HEK293T (cell line): ENCODE data around the gene SIN3A.

Experiments
- CTCF ChIA-PET: fragments of 350-600 bp; formaldehyde crosslinking; extraction: SDS; loops from one replicate; lab custom pipeline; 2021; ENCODE audit warnings: antibody characterized with exemption, inconsistent platforms; lab: Yijun Ruan, JAX
- POLR2A ChIA-PET: fragments of 350-600 bp; formaldehyde crosslinking; extraction: SDS; loops from one replicate; lab custom pipeline; 2020; ENCODE audit warnings: antibody characterized with exemption, inconsistent platforms; lab: Yijun Ruan, JAX
- DNase-seq: peaks from one replicate; pipeline ENCODE4 v3.0.0; 2012; ENCODE audit warnings: mixed read lengths; ENCODE audit errors: extremely low spot score
- ARNT ChIP-seq: fragments of 450-650 bp; IDR thresholded peaks from 2 replicates; pipeline ENCODE4 v1.6.1; 2017; ENCODE audit warnings: mild to moderate bottlenecking
- BHLHE40 ChIP-seq: fragments of 450-650 bp; IDR thresholded peaks from 2 replicates; pipeline ENCODE4 v1.6.1; 2016; ENCODE audit warnings: mild to moderate bottlenecking, moderate library complexity, borderline replicate concordance
- CTBP1 ChIP-seq: fragments of 450-650 bp; IDR thresholded peaks from 2 replicates; pipeline ENCODE4 v1.6.1; 2016; ENCODE audit warnings: borderline replicate concordance
- ELF4 ChIP-seq: fragments of 450-650 bp; IDR thresholded peaks from 2 replicates; pipeline ENCODE4 v1.6.1; 2017; ENCODE audit warnings: antibody characterized with exemption
- FOXA1 ChIP-seq: fragments of 450-650 bp; IDR thresholded peaks from 2 replicates; pipeline ENCODE4 v1.6.1; 2016; ENCODE audit warnings: mild to moderate bottlenecking
- FOXK2 ChIP-seq: fragments of 450-650 bp; IDR thresholded peaks from 2 replicates; pipeline ENCODE4 v1.6.1; 2016; ENCODE audit warnings: mild to moderate bottlenecking
- FOXM1 ChIP-seq: fragments of 450-650 bp; IDR thresholded peaks from 2 replicates; pipeline ENCODE4 v1.6.1; 2017; ENCODE audit warnings: mild to moderate bottlenecking, borderline replicate concordance
- HDGF ChIP-seq: fragments of 450-650 bp; IDR thresholded peaks from 2 replicates; pipeline ENCODE4 v1.6.1; 2017; ENCODE audit warnings: antibody characterized with exemption, borderline replicate concordance
- L3MBTL2 ChIP-seq: fragments of 450-650 bp; conservative IDR thresholded peaks from 2 replicates; pipeline ENCODE4 v1.6.1; 2016; ENCODE audit warnings: mild to moderate bottlenecking
- LEF1 ChIP-seq: fragments of 450-650 bp; IDR thresholded peaks from 2 replicates; pipeline ENCODE4 v1.6.1; 2017; ENCODE audit warnings: mild to moderate bottlenecking, borderline replicate concordance
- NFRKB ChIP-seq: fragments of 450-650 bp; IDR thresholded peaks from 2 replicates; pipeline ENCODE4 v1.6.1; 2016; ENCODE audit warnings: mild to moderate bottlenecking, moderate library complexity
- PKNOX1 ChIP-seq: fragments of 450-650 bp; IDR thresholded peaks from 2 replicates; pipeline ENCODE4 v1.6.1; 2016
- SP1 ChIP-seq: fragments of 450-650 bp; IDR thresholded peaks from 2 replicates; pipeline ENCODE4 v1.6.1; 2017
- SUZ12 ChIP-seq: fragments of 450-650 bp; IDR thresholded peaks from 2 replicates; pipeline ENCODE4 v1.6.1; 2016; ENCODE audit warnings: mild to moderate bottlenecking
- TARDBP ChIP-seq: fragments of 450-650 bp; IDR thresholded peaks from 2 replicates; pipeline ENCODE4 v1.6.1; 2016
- ZNF384 ChIP-seq: fragments of 450-650 bp; IDR thresholded peaks from 2 replicates; pipeline ENCODE4 v1.6.1; 2016

Gene SIN3A

GRCh38 chr15:75361989-75362641 is 89.4 kb downstream of the SIN3A start:
- ChIA-PET CTCF (no interaction called here), POLR2A (interaction anchor here (1.3 kb wide), 1 partner anchor 27 kb away, joined by 3 read pairs; no protein-coding TSS in a partner anchor)
- TF ChIP-seq ARNT = no peak
- no peak for TF ChIP-seq LEF1
- no peak for TF ChIP-seq ZNF384
- no peak for TF ChIP-seq HDGF
- TF ChIP-seq SUZ12 = no peak
- TF ChIP-seq PKNOX1 = no peak
- TF ChIP-seq FOXK2 = no peak
- no peak for TF ChIP-seq NFRKB
- TF ChIP-seq CTBP1 = no peak
- TF ChIP-seq L3MBTL2 = no peak
- no peak for TF ChIP-seq ELF4
- no peak for TF ChIP-seq TARDBP
- TF ChIP-seq SP1 = no peak
- TF ChIP-seq BHLHE40 = no peak
- no peak for TF ChIP-seq FOXM1
- no peak for TF ChIP-seq FOXA1
- DNase-seq = no peak

- DNase-seq = no peak
- TF ChIP-seq ZNF384 (no peak), ARNT (no peak), FOXM1 (no peak), LEF1 (no peak), TARDBP (no peak), CTBP1 (no peak)
- CTCF ChIA-PET = no interaction called here
- POLR2A ChIA-PET = interaction anchor here (1.3 to 1.4 kb wide), 2 partner anchors 10 to 27 kb away, joined by 3 read pairs; no protein-coding TSS in a partner anchor
Measured at GRCh38 chr15:75361361-75361988, 90.0 kb downstream of the SIN3A start.

GRCh38 chr15:75360856-75361255 is 90.6 kb downstream of the SIN3A start:
- no peak for DNase-seq
- POLR2A ChIA-PET = interaction anchor here (0.7 to 1.4 kb wide), 4 partner anchors 9 to 95 kb away, joined by 3 read pairs; partner anchors contain the start of gene SIN3A
- CTCF ChIA-PET = no interaction called here
- TF ChIP-seq PKNOX1 (no peak), SP1 (no peak), NFRKB (no peak), L3MBTL2 (no peak), CTBP1 (no peak), ELF4 (no peak), ARNT (no peak), FOXM1 (no peak), LEF1 (no peak), BHLHE40 (no peak), FOXK2 (no peak), ZNF384 (no peak), FOXA1 (no peak), TARDBP (no peak), SUZ12 (no peak), HDGF (no peak)

- DNase-seq = no peak
- ChIA-PET CTCF (no interaction called here), POLR2A (interaction anchor here (0.7 to 1.4 kb wide), 5 partner anchors 7 to 95 kb away, joined by 3 read pairs; partner anchors contain the start of gene SIN3A)
- TF ChIP-seq ARNT = no peak
- TF ChIP-seq NFRKB = no peak
- no peak for TF ChIP-seq TARDBP
- no peak for TF ChIP-seq PKNOX1
- TF ChIP-seq FOXK2 = no peak
- no peak for TF ChIP-seq FOXA1
- no peak for TF ChIP-seq LEF1
- TF ChIP-seq ELF4 = no peak
- no peak for TF ChIP-seq HDGF
- no peak for TF ChIP-seq FOXM1
- TF ChIP-seq SP1 = no peak
- no peak for TF ChIP-seq L3MBTL2
- no peak for TF ChIP-seq CTBP1
- no peak for TF ChIP-seq ZNF384
- no peak for TF ChIP-seq BHLHE40
- TF ChIP-seq SUZ12 = no peak
Measured at GRCh38 chr15:75360391-75360790, 91.1 kb downstream of the SIN3A start.

- POLR2A ChIA-PET = interaction anchor here (0.7 to 1.5 kb wide), 3 partner anchors 8 to 10 kb away, joined by 3 to 4 read pairs (median 3); no protein-coding TSS in a partner anchor
- TF ChIP-seq CTBP1 (no peak), TARDBP (no peak)
- DNase-seq = no peak
- CTCF ChIA-PET = interaction anchor here (0.6 kb wide), 1 partner anchor 97 kb away, joined by 3 read pairs; no protein-coding TSS in a partner anchor
Measured at GRCh38 chr15:75359537-75360250, 91.8 kb downstream of the SIN3A start.
